Stomach (tissue), 9 donors: Measurements from ENCODE around the gene KRTDAP. TPM values are rescaled to one million over a fixed set of nuclear protein-coding genes. Genes with fewer than 3 reads are reported as not detected.

Experiments used
- DNase-seq, 2 donors: peaks; one replicate each; pipeline versions ENCODE4 v3.0.0 to v3.0.0-alpha.2; 2013 to 2019
- H3K27ac ChIP-seq, 5 donors: fragments of 200-600 bp in 4 of 5; sonication (generic) in 4 of 5; one replicate each; pipeline ENCODE4 v1.5.1; 2013 to 2019; ENCODE audit warnings: mild to moderate bottlenecking in 1 of 5, moderate library complexity in 1 of 5
- H3K27me3 ChIP-seq, 3 donors: fragments of 200-600 bp; sonication (generic); one replicate each; pipeline ENCODE4 v1.5.1; 2017 to 2019; ENCODE audit warnings: mixed run types in 1 of 3
- H3K36me3 ChIP-seq, 4 donors: fragments of 200-600 bp; sonication (generic); 1 replicate in 3 of 4; 2 replicates in 1 of 4; pipeline ENCODE4 v1.5.1; 2016 to 2019
- H3K4me1 ChIP-seq, 4 donors: fragments of 200-600 bp; sonication (generic); one replicate each; pipeline ENCODE4 v1.5.1; 2016 to 2019
- H3K4me3 ChIP-seq, 4 donors: fragments of 200-600 bp; sonication (generic) in 3 of 4; one replicate each; pipeline ENCODE4 v1.5.1; 2016 to 2019; ENCODE audit warnings: mild to moderate bottlenecking in 1 of 4
- H3K9me3 ChIP-seq, 4 donors: fragments of 200-600 bp; sonication (generic); one replicate each; pipeline ENCODE4 v1.5.1; 2016 to 2019
- EP300 ChIP-seq: sonication (generic); formaldehyde crosslinking; IDR thresholded peaks from one replicate; pipeline ENCODE4 v1.6.1; 2017; ENCODE audit warnings: antibody characterized with exemption
- POLR2A ChIP-seq, 4 donors: fragments of 450-650 bp; IDR thresholded peaks; one replicate each; pipeline ENCODE4 v1.6.1; 2016; ENCODE audit warnings: antibody characterized with exemption in 4 of 4, control low read depth in 2 of 4, mild to moderate bottlenecking in 1 of 4, moderate library complexity in 1 of 4
- POLR2AphosphoS5 ChIP-seq, 3 donors: sonication (generic); formaldehyde crosslinking; IDR thresholded peaks; one replicate each; pipeline ENCODE4 v1.6.1; 2016; ENCODE audit warnings: antibody characterized with exemption in 3 of 3
- WGBS, 5 donors: extraction: QIAGEN DNeasy Blood & Tissue Kit in 3 of 5; methylation state at CpG; one replicate each; pipeline versions ENCODE4 v1.1.5 to v1.1.7; 2013 to 2018; 5-methylcytosine and 5-hydroxymethylcytosine counted together
- intact Hi-C: fragments of 100-400 bp; cut with DNase I; formaldehyde crosslinking; loops from one replicate; pipeline ENCODE4 v1.15.1; 2023; ENCODE audit warnings: low total_unique reads
- polyA plus RNA-seq, 3 donors: library from polyadenylated mRNA; stranded (reverse); fragments of 200-250 nt; gene quantifications; one replicate each; pipeline ENCODE4 v1.2.3, GENCODE V29; 2013
- total RNA-seq, 5 donors: library from RNA; depleted of rRNA; stranded (reverse); fragments of >200 nt; gene quantifications; one replicate each; pipeline versions ENCODE4 v1.1.0 to v1.2.3, GENCODE V29; 2014 to 2016
- TF ChIP-seq, protein P1 (sequence below), 7 experiments: fragments of 450-650 bp in 4 of 7; fragments of 200-600 bp in 3 of 7; sonication (generic) in 3 of 7; IDR thresholded peaks; one replicate each; pipeline ENCODE4 v1.5.1; 2016 to 2019; ENCODE audit warnings: antibody characterized with exemption in 7 of 7, control low read depth in 2 of 7, mild to moderate bottlenecking in 1 of 7
- donor health status: healthy with polysubstance abuse.
- donor health status: Bipolar disorder and iron deficiency.
- donor health status: healthy.

Gene KRTDAP
- total and polyA plus RNA-seq, 8 donors = 2.3 to 3.0 TPM; not detected in 6

DNA sequence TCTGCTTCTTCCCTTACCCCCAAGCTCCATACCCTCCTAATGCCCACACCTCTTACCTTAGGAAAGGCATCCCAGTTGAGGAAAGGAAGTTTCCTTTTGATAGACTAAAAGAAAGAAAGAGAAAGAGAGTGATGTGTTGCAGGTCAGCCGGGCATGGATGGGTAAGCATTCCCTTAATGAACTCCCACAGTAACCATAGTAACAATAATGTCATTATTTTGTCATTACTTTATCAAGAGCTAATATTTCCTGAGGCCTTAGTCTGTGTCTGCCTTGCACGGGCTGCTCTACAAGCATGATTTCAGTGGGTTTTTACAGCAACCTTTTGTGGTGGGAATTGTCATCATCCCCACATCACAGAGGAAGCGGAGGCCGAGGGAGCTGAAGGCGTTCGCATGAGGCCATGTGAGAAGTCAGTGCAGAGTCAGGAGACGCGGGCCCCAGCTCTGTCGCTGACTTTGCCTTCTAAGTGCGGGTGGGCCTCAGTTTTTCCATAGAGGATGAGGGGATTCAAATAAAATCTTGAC, 2.5 kb downstream of the KRTDAP start:
- Histone ChIP-seq H3K27me3 (peaks cover 0 to 19% (median 0%) of the 10 kb centered on the region in 3 donors), H3K27ac (no peak overlapping the region), H3K9me3 (no peaks in the 10 kb centered on the region), H3K4me3 (no peak overlapping the region), H3K36me3 (no peaks in the 10 kb centered on the region), H3K4me1 (peaks cover 6 to 18% (median 17%) of the 10 kb centered on the region in 4 donors)
- TF ChIP-seq EP300 (no peak), POLR2AphosphoS5 (IDR thresholded peaks at IDR 0.05) (no peak), POLR2A (IDR thresholded peaks at IDR 0.05) (no peak)
- TF ChIP-seq, protein P1, sequence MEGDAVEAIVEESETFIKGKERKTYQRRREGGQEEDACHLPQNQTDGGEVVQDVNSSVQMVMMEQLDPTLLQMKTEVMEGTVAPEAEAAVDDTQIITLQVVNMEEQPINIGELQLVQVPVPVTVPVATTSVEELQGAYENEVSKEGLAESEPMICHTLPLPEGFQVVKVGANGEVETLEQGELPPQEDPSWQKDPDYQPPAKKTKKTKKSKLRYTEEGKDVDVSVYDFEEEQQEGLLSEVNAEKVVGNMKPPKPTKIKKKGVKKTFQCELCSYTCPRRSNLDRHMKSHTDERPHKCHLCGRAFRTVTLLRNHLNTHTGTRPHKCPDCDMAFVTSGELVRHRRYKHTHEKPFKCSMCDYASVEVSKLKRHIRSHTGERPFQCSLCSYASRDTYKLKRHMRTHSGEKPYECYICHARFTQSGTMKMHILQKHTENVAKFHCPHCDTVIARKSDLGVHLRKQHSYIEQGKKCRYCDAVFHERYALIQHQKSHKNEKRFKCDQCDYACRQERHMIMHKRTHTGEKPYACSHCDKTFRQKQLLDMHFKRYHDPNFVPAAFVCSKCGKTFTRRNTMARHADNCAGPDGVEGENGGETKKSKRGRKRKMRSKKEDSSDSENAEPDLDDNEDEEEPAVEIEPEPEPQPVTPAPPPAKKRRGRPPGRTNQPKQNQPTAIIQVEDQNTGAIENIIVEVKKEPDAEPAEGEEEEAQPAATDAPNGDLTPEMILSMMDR (IDR thresholded peaks at IDR 0.05) = no peak
- 85 to 92% (median 90%) methylated on average over 10 of the region's 10 CpGs for WGBS, 5 donors
- DNase-seq = no peak
- intact Hi-C loops = no loop called here

DNA sequence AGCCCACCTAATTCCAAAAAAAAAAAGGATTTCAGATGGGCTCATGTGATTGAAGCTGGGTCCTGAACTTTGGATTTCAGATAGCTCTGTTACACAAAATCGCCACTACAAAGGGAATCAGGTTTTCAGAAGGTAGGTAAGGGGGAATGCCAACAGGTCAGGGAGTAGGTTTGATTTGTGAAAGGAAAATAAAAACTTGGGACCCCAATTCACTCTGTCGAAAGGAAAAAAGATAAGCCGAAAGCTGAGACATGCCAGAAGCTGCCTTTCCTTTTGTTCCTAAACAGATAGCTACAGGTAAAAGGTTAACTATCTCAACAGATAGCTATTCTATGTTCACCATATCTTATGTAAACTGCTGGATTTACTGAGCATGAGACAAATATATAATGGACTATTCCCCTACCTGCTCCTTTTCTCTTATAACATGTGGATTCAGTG, 4.0 kb downstream of the KRTDAP start:
- no peak overlapping the region for H3K27ac ChIP-seq
- H3K36me3 ChIP-seq = no peaks in the 10 kb centered on the region
- intact Hi-C loops = no loop called here
- H3K4me1 ChIP-seq = peaks cover 6 to 17% (median 13%) of the 10 kb centered on the region in 4 donors
- H3K27me3 ChIP-seq = peaks cover 0 to 7% (median 0%) of the 10 kb centered on the region in 3 donors
- TF ChIP-seq POLR2AphosphoS5 (IDR thresholded peaks at IDR 0.05) = no peak
- TF ChIP-seq, protein P1 (IDR thresholded peaks at IDR 0.05) = no peak
- no peak for TF ChIP-seq EP300
- TF ChIP-seq POLR2A (IDR thresholded peaks at IDR 0.05) = no peak
- no peaks in the 10 kb centered on the region for H3K9me3 ChIP-seq
- 38 to 55% (median 45%) methylated on average over 3 of the region's 3 CpGs for WGBS, 5 donors
- no peak overlapping the region for H3K4me3 ChIP-seq
- DNase-seq = no peak

DNA sequence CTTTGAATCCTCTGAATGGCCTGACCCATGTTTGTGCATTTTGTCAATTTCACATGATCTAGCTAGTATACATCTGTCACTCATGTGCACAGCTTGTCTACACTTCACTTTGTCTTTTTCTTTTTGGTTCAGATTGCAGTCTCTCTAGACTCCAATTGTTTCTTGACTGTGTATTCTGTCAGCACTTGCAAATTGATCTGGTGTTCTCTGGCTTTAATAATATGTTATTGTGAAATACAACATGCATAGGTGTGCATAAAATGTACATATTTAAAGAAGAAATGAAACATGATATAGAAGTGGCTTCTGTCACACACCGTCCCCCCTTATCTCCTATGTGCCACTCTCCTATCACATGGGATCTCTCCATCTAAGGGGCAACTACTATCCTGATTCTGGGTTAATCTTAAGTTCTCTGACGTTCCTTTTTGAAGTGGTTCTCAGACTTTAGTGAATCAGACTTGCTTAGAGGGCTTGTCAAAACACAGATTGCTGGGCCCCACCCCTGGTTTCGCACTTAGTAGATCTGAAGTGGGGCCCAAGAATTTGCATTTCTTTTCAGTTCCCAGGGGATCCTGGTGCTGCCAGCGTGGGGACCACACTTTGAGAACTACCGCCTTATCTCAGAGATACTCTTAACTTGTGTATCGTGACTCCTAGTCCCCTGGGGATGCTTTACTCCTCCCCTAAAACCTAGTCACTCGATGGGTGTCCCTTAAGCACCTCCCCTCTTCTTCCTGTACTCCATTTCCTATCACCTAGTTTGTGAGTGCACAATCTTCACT, 5.8 kb downstream of the KRTDAP start:
- Histone ChIP-seq H3K27me3 (no peaks in the 10 kb centered on the region), H3K36me3 (no peaks in the 10 kb centered on the region), H3K27ac (no peak overlapping the region), H3K4me3 (no peak overlapping the region), H3K4me1 (peaks cover 6 to 18% (median 13%) of the 10 kb centered on the region in 4 donors), H3K9me3 (no peaks in the 10 kb centered on the region)
- TF ChIP-seq, protein P1 (IDR thresholded peaks at IDR 0.05) = no peak
- TF ChIP-seq POLR2A (IDR thresholded peaks at IDR 0.05) (no peak), EP300 (no peak), POLR2AphosphoS5 (IDR thresholded peaks at IDR 0.05) (no peak)
- DNase-seq = no peak
- intact Hi-C loops = no loop called here
- 71 to 78% (median 75%) methylated on average over 7 of the region's 7 CpGs for WGBS, 5 donors

DNA sequence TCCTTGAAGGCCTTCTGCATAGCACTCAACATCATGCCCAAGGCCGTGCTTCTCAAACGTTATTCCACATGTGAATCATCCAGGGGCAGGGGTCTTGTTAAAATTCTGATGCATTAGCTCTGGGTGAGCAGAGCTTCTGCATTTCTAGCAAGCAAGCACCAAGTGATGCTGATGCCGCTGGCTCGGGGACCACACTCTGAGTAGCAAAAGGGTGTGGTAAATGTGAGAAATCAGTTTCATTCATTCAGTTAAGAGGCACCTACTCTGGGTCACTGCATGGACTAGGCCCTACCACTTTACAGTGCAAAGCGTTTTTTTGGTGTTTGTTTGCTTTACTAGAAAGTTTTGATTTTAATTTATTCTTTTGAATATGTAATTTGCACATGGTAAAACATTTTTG, 7.2 kb downstream of the KRTDAP start:
- Histone ChIP-seq H3K27ac (no peak overlapping the region), H3K27me3 (no peaks in the 10 kb centered on the region), H3K4me1 (peaks cover 6 to 28% (median 13%) of the 10 kb centered on the region in 4 donors), H3K9me3 (no peaks in the 10 kb centered on the region), H3K36me3 (no peaks in the 10 kb centered on the region), H3K4me3 (no peak overlapping the region)
- WGBS, 5 donors = 79 to 87% (median 83%) methylated on average over 5 of the region's 5 CpGs
- intact Hi-C loops = no loop called here
- DNase-seq = no peak
- TF ChIP-seq POLR2AphosphoS5 (IDR thresholded peaks at IDR 0.05) = no peak
- no peak for TF ChIP-seq POLR2A (IDR thresholded peaks at IDR 0.05)
- no peak for TF ChIP-seq EP300
- TF ChIP-seq, protein P1 (IDR thresholded peaks at IDR 0.05) = no peak
